Fibroblast of the aortic adventitia (primary cell): ENCODE results near the gene C4orf46. TPM values are rescaled to one million over a fixed set of nuclear protein-coding genes. Genes with fewer than 3 reads are reported as not detected.

Experiments
- DNase-seq: peaks from one replicate; pipeline ENCODE4 v3.0.0-alpha.2; 2010; ENCODE audit warnings: low read depth
- H3K4me3 ChIP-seq: 2 replicates; pipeline ENCODE4 v1.5.1; 2011; ENCODE audit warnings: low read depth, mild to moderate bottlenecking, control low read depth, low read length, moderate library complexity
- CTCF ChIP-seq: IDR thresholded peaks from 2 replicates; pipeline ENCODE4 v1.5.1; 2011; ENCODE audit warnings: mild to moderate bottlenecking, low read length, control low read depth, inconsistent platforms; ENCODE audit not compliant: insufficient read depth
- total RNA-seq: library from RNA; depleted of rRNA; stranded (reverse); fragments of >200 nt; gene quantifications from 2 replicates; pipeline ENCODE4 v1.2.3, GENCODE V29; 2012; ENCODE audit warnings: low replicate concordance

C4orf46 gene
- total RNA-seq, 1 donor = 63.4 TPM

- TF ChIP-seq CTCF = no peak
- H3K4me3 ChIP-seq = no peak overlapping the region
- no peak for DNase-seq
These were observed 10.4 kb upstream of the C4orf46 start for GRCh38 chr4:158682066-158682465.

- H3K4me3 ChIP-seq = no peak overlapping the region
- TF ChIP-seq CTCF = no peak
- DNase-seq = no peak
These were observed 9.9 kb upstream of the C4orf46 start for GRCh38 chr4:158681629-158682028.

DNA sequence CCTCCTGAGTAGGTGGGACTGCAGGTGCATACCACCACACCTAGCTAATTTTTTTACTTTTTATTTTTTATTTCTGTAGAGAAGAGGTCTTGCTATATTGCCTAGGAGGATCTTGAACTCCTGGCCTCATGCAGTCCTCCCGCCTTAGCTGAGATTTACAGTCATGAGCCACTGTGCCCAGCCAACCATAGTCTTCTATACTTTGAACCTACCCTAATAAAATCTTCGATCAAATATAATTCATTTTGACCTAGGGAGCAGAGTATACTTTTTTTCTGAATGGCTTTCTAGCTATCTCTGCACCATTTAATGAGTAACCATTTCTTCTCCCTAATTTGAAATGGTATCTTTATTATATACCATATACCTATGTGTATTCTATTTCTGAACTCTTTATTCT is 7.1 kb upstream of the C4orf46 start:
- H3K4me3 ChIP-seq = no peak overlapping the region
- DNase-seq = no peak
- TF ChIP-seq CTCF = no peak

GRCh38 chr4:158676076-158676475 is 4.4 kb upstream of the C4orf46 start:
- no peak for TF ChIP-seq CTCF
- no peak for DNase-seq
- H3K4me3 ChIP-seq = no peak overlapping the region

- H3K4me3 ChIP-seq = no peak overlapping the region
- DNase-seq = no peak
- no peak for TF ChIP-seq CTCF
These were observed 1.9 kb upstream of the C4orf46 start for GRCh38 chr4:158673633-158674032.

DNA sequence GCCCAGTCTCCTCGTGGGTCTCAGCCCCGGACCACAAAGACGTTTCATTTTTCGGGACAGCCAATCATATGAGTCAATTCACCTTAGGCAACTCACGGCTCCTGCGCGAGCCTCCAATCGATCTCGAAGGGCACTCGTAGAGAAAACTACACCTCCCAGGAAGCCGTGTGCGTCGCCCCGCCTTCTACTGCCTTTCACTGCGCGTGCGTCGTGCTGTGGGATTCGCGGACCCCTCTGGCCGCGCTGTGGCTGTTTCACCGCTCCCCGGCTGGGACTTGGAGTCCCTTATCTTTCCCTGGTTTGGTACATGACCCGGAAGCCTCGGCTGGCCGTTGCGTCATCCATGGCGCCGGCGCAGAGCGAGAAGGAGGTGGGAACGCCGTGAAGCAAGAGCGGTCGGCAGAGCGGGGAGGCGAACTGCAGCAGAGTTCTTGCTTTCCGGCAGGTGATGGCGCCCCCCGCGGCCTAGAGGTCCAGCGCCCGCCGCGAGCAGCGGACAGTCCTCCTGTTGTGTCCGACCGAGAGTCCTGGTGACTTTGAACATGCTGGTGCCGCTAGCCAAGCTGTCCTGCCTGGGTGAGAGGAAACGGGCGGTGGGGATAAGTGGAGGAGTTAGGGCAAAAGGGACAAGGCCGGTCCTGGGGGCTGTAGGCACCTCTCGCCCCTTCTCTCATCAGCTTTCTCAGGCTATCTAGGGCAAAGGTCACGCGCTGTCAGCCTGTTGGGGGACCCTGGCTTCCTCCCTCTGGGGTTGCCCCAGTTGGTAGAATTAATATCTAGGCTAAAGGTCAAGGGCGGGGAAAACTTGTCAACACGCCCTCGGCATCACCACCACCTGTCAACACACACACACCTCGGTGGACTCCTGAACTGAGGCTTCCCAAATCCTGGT is 474 bp upstream of the C4orf46 start, which contains the start of gene ETFDH:
ETFDH (plus strand) TSS at position 382 of the 892 bp plus-strand sequence; CDS start at position 543, 161 bp downstream.
- H3K4me3 ChIP-seq = peak within 1 kb of the TSS; percentile 94

More for the DNA sequence above, 474 bp upstream of the C4orf46 start, which contains the start of gene ETFDH:
- DNase-seq = peak; percentile 99
- peak; percentile 63 for TF ChIP-seq CTCF
